Stimulated activated CD8-positive, alpha-beta memory T cell treated with anti-CD3 and anti-CD28 coated beads, Interleukin-7, amount 100 ng/mL, for 4 hours (primary cell): ENCODE results near the gene USP37.
"Not testable (repeated sequence)": the region's sequence is repeated elsewhere in the genome, so short reads cannot be mapped to it uniquely, and the experiment has no call there.

Source experiments
- DNase-seq, 2 donors: peaks; one replicate each; pipeline ENCODE4 v3.0.0-alpha.2; 2020; ENCODE audit warnings: low read depth in 2 of 2

The USP37 gene

DNA sequence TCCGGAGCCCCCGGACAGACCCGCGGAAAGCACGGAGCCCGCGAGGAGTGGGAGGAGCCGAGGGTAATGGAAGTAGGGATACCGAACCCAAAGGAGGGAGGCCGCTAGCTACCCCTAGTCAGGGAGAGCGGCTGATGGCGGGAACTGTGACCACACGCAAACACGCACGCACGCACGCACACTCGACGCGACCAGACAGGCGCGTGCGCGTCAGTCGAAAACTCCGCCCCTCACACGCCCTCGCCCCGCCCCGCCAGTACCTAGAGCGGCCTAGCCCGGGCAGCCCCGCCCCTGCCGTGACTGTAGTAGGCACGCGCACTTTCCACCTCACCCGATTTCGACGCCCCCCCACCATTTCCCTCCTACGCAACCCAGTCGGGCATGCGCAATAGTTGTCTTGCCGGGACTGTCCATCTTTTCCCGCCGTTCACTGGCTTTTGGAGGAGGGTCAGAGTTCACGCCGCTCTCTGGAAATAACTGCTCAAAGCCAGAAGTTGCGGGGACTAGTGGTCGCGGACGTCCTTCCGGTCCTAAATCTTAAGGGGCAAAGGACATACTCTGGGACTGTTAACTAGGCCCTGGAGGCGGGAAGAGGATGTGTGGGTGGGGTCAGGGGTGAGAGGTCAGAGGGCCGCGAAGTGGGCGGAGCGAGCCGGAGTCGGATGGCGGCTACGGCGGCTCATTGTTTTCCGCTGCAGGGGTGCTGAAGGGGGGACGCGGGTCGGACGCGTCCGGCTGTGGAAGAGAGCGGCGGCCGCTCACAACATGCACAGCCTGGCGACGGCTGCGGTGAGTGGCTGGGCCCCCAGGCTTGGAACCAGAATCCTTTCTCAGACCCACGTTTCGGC, at the start of gene USP37, which contains the start of gene CNOT9:
USP37 (minus strand) TSS at position 162 of the 848 bp plus-strand sequence. CDS start 9,698 bp downstream, outside the sequence.
CNOT9 (plus strand) TSS at position 650 of the 848 bp plus-strand sequence; CDS start at position 766, 116 bp downstream.
- DNase-seq: peak; percentile 100

- DNase-seq: no peak
Measured at GRCh38 chr2:218615868-218616315, 47.7 kb upstream of the USP37 start.

DNA sequence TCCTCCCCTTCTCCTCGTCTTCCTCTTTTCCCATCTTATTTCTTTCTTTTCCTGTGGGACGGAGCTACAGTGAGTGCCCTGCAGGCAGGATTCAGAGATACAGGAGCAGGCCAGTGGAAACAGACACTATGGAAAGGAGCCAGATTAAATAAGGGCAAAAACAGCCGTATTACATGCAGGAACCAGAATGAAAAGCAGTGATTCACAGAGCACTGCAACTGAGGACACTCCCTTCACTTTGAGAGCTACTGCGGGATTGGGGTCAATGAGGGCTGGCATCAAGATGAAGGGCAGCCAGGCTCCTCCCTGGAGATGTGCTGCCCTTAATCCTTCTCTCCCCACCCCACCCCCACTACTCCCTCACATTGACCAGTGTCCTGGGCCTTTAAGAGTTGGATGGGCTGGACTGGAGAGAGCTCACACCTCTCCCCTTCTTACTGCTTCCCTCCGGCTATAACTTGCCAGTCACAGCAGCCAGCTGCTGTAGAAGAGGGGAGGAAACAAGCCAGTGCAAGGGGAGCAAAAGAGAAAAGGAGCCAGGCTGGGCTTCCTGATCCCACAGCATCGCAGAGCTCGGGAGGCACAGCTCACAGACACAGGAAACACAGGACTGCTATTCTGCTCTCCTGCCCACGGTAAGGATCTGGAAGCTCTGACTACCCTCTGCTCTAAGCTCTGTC, 39.4 kb upstream of the USP37 start, which contains the start of gene PLCD4:
PLCD4 (plus strand) TSS at position 464 of the 680 bp plus-strand sequence. CDS start 7,841 bp downstream, outside the sequence.
- DNase-seq: no peak

GRCh38 chr2:218605432-218605831, 37.3 kb upstream of the USP37 start:
- DNase-seq: no peak

- DNase-seq: no peak
Measured at GRCh38 chr2:218585541-218585940, 17.4 kb upstream of the USP37 start.

- DNase-seq: no peak
Measured at GRCh38 chr2:218583983-218584850, 16.1 kb upstream of the USP37 start.

GRCh38 chr2:218582076-218582475, 13.9 kb upstream of the USP37 start:
- no peak for DNase-seq

DNA sequence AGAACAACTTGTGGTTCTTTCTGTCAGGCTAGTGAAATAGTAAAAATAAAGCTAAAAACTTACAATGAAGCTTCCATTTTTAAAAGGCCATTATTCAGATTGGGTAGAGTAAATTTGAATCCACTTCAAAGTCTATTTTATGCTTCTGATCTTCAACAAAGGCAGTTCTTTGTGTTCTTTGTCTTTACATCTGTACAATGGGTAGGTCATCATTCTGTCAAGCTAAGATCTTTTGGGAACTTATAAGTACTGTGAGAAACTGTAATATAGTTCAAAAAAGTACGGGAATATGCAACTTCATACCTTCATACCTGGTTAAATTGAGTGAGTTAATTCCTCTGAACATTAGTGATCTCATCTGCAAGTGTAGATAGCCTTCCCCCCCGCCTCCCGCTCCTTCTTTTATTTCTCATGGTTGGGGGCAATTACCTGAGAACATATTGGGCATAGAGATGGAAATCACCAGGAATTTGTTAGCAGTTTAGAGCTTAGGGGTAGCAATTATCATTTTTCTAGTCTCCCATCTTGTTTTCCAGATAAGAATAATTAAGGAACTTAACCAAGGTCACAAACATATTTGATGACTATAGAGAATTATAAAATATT, 10.2 kb upstream of the USP37 start:
- no peak for DNase-seq

DNA sequence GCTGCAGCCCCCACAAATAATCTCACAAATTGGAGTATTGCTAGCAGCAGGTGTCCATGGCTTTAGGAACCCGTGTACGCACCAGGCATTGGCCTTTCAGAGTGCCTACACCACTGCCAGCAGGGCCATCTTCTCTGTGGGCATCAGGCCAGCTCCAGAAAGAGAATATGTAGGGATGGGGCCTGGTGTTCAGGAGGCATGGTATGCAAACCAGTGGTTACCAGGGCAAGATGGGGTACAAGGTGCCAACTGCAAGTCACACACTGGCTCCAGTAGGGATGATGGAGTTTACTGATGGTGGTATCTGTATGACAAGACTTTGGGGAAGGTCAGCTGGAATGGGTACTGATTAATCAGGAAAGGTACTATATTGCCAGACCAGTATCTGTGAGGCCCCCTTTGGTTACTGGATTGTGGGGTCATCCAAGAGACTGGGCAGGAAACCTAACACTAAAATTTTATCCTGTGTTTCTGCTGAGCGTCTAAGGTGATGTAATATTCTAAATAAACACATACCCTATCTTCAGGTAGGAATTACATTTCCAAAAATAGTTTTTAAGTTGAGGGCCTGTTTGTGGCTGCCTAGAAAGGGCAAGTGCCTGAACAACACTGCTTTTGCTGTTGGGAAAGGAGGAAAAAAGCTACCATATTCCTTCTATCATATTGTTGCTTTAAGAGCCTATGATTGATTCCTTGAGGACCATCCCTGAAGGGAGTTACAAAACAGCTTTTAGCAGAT, 9.5 kb upstream of the USP37 start:
- DNase-seq: no peak

- DNase-seq: no peak
Measured at GRCh38 chr2:218576854-218577253, 8.7 kb upstream of the USP37 start.

GRCh38 chr2:218570850-218571249, 2.7 kb upstream of the USP37 start:
- DNase-seq: no peak

GRCh38 chr2:218569661-218570500, 1.7 kb upstream of the USP37 start:
- no peak for DNase-seq

- DNase-seq: peak; percentile 38 to 54
Measured at GRCh38 chr2:218569038-218569431, 884 bp upstream of the USP37 start.

DNA sequence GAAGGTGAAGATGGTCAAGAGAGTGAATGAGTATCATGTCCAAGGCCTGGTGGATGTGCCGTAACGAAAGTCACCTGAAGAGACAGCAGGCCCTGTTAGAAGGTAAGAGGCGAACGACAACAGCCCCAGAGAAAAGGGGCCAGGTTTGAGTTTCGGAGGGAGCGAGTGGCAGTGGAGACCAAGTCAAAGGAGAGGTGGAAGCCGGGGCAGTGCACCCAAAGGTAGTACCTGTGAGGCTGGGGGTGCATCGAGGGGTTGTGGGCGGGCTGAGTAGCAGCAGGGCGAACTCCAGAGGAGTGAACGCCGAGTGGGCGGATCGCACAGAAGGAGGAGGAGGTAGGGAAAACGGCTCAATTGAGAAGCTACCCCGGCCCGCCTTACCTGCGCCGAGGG, 358 bp downstream of the USP37 start:
- peak in 1 of 2 donors; percentile 59 for DNase-seq

GRCh38 chr2:218566296-218566695, 1.9 kb downstream of the USP37 start:
- DNase-seq: no peak

DNA sequence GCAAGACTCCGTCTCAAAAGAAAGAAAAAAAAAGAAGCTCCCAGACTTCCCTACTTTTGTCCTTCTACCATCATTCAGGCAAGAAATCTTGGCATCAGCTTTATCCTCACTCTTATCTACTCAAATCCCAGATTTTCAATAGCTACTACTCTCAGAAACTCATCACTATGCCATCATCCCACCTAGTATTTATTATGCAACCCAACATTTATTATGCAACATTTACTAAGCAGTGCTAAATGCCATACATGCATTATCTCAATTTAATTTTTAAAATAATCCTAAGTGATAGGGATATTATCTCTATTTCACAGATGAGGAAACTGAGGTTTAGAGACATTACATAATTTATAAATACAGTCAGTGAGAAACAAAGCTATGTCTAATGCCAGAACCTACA, 4.1 kb downstream of the USP37 start:
- DNase-seq: no peak

- DNase-seq: no peak
Measured at GRCh38 chr2:218558986-218559385, 9.2 kb downstream of the USP37 start.

DNA sequence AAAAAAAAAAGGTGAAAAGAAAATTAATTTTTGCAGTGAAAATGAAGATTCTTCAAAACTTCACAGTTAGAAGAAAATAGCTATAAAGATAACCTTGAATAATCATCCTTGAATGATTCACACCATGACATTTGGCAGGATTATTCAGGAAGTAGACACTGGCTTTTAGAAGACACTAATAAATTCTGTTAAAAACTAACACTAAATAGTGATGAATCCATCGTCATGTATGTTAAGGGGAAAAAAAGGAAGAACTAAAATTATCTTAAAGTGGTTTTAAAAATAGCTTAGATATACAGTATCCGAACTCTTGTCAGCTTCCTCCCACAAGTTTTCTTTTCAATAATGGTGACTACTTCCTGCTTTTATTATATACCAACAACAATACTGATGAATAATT, 10.2 kb downstream of the USP37 start:
- no peak for DNase-seq

- DNase-seq: no peak
Measured at GRCh38 chr2:218555527-218555926, 12.6 kb downstream of the USP37 start.

GRCh38 chr2:218554225-218554624, 13.9 kb downstream of the USP37 start:
- DNase-seq: not testable (repeated sequence)
